GM18505 (cell line): ENCODE data around the gene KIZ.
"Not testable (repeated sequence)": the region's sequence is repeated elsewhere in the genome, so short reads cannot be mapped to it uniquely, and the experiment has no call there.

Source experiments
- ATAC-seq: cut with Tn5 transposase; IDR thresholded peaks from one replicate; pipeline ENCODE4 v1.9.1; 2021; ENCODE audit not compliant: unreplicated experiment
- POLR2A ChIP-seq: IDR thresholded peaks from 4 replicates; pipeline ENCODE4 v1.6.1; 2011; ENCODE audit warnings: borderline replicate concordance; ENCODE audit not compliant: insufficient read depth, insufficient read length; ENCODE audit errors: extremely low read depth

The KIZ gene

DNA sequence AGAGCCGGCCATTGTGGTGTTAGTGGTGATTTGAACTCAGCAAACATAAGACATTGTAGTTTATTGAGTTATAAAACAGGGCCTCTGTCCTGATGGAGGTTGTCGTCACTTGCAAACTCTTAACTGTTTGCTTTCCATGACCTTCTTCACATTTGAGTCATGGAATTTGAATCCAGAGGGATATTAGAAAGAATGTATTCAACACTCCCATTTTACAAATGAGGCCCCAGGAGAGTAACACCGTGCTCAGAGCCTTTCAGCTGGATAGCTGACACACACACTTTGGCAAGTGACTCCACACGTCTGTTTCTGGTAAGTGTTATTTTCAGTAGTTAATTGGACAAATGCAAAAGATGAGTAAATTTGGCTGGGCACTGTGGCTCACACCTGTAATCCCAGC, 104.8 kb downstream of the KIZ start:
- no peak for ATAC-seq

DNA sequence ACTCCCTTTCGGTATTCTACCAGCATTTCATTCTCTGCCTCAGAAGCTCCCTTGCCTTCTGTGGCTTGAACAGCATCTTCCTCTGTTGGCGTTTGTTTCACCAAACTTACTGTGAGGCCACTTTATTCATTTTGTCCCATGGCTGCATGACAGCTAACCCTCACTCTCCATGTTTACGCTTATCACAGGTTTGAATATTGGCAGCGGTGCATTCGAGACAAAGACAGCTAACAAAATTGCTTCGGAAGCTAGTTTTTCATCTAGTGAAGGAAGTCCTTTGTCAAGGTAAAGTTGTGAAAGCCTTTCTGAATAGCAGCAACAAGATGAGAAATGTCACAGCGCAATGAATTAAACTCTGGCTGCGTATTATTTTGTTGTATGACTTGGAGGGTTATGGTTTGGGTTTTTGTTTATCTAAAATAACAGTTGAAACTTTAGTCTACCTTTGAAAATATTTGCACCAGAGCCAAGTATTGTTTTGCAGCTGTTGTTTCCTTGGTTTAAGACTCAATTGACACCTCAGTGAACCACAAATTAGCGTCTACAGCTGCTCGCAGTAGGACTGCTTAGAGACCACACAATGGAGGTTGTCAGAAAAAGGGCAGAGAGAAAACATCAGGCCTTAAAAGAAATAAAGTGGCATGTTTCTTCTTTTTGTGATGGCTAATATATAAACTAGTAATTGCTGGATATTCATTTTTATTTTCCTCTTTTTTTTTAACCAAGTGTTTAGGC, 106.8 kb downstream of the KIZ start:
- ATAC-seq: no peak

More for the DNA sequence above, 104.8 kb downstream of the KIZ start:
- no peak for TF ChIP-seq POLR2A

DNA sequence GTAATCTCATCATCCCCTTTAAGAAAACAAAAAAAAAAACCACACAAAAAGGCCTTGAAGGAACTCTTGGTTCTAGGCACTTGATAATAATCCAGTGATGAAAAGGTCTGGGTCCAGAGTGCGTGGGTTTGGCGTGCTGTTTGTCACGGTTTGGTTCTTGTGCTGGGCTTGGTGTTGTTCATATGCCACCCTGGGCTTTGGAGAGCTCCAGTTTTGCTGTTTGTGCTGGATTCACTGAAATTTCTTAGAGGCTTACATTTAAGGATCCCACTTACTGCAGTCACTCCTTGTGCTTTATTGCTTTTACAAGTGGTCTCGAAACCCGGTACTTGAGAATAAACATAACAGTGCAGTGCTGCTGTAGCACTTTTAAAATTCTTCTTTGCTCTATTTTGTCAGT, 108.4 kb downstream of the KIZ start:
- no peak for ATAC-seq
- TF ChIP-seq POLR2A: no peak

More for the DNA sequence above, 106.8 kb downstream of the KIZ start:
- TF ChIP-seq POLR2A: no peak

DNA sequence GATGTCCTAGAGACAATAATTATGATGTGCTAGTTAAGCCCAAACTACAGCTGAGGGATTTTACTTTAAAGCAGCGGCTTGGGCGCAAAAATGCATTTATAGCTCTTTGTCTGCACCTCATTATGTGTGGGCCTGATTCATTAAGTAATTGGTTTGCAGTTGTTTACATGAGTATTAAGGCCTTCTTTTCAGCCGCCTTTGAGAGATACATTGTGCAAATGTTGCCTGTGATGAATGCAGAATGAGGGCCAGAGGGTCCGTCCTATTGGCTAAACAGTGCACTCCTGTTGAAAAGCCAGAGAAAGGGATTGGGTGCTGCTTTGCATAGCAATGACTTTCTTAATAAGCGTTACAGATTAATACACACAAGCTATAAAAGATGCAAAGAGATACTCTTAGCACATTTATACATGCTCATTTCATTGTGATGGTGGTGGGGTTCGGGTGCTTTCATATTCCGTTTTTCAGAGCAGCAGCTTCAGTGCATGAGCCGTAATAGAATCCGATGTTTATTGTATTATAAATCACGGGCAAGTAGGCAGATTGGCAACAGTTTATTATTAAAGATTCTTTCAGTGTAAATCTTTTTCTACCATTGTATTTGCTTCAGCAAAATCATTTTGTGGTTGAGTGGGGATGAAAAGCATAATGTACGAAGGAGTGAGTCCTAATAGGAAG, 109.1 kb downstream of the KIZ start:
- ATAC-seq: no peak
- TF ChIP-seq POLR2A: no peak

DNA sequence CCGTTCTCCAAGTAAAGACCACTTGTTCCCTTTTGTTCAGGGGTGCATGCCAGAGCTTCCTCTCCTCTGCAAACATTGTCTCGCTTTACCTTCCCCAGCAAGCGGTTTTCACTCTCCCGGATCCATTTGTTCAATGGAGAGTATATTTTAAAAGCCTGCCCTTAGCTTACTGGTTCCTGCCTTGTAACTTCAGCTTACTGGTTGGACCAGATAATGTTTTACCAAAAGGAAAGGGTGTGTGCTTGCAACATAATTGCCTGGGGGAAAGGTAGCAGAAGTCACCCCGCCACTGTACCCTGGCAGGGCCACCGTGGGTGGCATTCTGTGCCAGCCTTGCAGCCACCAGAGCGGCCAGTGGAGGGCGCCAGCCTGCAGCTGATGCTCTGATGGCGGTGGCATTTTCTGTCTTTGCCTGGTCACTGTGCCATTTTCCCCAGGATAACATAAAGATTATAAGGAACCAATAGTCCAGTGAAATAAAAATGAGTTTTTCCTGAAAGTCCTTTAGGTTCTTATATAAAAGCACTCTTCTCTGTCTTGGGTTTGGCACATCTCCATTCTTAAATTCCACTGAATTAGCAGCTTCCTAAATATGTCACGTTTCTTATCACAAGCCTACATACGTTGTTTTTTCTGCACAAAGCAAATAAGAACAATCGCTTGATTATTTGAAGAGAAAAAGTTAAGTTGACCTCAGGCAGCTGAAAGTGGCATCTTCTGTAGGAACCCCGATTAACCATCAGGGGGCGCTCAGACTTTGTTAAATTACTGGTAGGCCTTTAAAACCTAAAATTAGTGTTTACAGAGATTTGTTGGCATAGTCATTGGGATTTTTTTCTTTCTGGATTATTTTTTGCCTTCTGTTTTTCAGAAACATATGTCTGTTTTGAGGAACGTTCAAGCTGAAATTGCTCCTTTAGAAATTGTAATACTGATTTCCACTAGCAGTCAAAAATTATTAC, 109.9 kb downstream of the KIZ start:
- ATAC-seq: peak; percentile 55
- no peak for TF ChIP-seq POLR2A

DNA sequence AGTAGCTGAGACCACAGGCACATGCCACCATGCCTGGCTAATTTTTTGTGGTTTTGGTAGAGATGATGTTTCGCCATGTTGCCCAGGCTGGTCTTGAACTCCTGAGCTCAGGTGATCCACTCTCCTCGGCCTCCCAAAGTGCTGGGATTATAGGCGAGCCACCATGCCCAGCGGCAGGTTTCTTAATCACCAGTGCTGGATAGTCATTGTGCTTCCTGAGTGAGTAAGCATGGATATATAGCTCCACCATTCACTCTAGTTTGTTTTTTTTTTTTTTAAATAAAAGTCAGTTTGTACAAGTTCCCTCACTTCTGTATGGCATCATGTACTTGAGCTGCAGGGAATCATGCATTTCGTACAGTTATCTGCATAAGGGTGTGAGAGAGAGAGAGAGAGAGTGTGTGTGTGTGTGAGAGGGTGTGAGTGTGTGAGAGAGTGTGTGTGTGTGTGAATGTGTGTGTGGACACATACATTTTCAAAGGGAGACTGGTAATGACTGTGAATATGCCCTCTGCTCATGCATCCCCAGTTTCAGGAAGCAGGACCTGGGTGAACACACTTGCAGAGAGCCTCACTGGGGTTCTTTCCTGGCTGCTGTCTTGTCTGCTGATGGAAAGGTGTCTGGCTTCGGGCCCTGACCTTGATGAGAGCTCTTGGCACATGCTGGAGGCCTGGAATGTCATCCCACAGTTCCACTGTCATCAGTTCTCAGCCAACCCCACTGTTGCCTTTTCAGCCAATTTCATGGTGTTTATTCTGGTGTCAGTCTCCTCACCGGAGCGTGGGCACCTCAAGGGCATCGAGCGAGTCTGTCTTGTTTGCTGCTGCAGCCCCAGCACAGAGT, 112.3 kb downstream of the KIZ start:
- ATAC-seq: no peak
- no peak for TF ChIP-seq POLR2A

DNA sequence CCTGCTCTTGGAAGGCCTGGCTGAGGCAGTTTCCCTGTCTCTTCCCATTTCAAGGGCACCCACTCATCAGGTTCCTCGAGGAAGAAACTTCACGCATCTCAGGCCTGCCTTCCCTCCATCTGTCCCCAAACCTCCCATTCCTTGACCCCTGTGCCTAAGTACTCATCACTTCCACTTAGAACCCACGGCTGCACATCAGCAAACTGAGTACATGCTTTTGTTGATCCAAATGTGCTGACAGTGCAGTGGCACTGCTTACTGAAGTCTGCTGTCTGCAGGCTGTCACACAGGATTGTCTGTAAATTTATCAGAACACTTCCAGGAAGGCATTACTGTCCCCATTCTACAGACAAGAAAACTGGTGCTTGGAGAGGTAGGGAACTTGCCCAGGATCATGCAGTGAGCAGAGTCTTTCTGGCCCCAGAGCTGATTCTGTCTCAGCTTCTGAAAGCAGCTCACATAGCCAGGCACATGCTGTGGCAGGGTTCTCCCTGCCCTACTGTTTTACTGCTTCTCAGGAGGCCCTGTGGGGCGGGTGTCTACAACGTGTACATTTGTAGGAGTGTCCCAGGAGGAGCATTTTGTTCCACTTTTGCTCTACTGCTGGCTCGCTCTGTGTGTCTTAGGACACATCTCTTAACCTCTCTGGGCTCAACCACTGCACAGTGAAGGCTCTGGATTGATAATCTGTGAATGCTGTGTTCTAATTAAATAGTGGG, 113.1 kb downstream of the KIZ start:
- ATAC-seq: no peak
- no peak for TF ChIP-seq POLR2A

DNA sequence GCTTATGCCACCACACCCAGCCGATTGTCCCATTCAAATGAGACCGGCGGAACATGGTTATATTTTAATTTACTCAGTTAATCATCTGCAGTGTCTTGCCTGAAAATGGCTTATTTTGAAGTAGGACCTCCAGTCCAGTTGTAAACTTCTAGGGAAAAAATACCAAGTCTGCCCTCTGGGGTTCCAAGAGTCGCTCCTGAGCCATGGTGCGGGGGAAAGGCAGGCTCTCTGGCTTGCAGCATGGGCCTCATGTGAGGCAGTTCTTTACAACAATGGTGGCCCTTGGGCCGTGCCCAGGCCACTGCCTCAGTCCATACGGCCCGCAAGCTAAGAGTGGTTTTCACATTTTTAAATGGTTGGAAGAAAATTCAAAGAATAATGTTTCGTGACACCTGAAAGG, 114.5 kb downstream of the KIZ start:
- ATAC-seq: no peak
- TF ChIP-seq POLR2A: no peak

DNA sequence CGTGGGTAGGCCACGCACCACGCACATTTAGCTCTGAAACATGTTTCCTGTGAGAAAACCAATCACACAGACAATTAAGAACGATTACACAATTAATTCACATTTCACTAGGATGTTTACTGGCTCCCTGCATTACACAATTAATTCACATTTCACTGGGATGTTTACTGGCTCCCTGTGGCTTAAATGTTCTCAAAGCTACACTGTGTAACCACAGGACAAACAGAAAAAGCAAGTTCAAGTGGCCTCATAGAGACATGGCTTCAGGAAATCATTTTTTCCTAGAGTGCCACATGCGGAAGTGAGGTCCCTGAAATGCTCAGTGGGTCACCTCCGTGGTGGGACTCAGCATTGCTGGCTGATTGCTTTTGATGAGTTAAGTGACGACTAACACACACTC, 115.5 kb downstream of the KIZ start:
- TF ChIP-seq POLR2A: no peak
- no peak for ATAC-seq

DNA sequence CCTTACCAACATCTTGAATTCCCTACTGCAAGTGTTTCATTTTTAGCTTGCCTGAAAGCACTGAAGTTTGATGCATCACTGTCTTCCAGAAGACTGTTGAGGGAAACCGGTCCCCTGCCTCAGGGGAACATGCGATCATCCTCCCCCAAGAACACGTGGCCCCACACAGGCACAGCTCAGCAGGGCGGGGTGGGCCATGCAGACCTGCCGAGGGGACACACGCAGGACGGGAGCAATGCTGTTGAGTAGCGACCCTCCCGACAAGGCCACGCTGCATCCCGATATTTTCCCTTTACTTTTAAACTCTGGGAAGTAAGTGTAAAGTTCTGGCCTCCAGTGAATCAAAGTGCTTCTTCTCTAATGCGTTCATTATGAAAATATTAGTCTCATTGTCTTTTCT, 117.9 kb downstream of the KIZ start:
- ATAC-seq: no peak

DNA sequence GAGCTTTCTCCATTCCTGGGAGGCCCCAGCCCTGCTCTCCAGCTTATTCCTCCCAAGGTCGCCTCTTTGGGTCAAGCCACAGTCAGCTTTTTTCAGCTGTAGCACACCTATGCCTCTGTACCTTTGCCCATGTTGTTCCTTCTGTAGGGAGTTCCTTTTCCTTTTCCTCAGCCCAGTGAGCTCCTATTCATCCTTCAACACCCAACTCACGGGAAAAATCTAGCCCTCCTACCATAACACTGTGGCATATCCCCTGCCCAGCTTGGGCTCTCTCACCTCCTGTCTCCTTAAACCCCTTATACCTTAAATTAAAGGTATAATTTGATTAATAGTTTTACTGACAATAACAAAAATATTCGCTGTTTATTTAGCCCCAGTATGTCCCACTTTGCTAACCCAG, 118.9 kb downstream of the KIZ start:
- ATAC-seq: no peak
- no peak for TF ChIP-seq POLR2A

More for the DNA sequence above, 117.9 kb downstream of the KIZ start:
- no peak for TF ChIP-seq POLR2A

DNA sequence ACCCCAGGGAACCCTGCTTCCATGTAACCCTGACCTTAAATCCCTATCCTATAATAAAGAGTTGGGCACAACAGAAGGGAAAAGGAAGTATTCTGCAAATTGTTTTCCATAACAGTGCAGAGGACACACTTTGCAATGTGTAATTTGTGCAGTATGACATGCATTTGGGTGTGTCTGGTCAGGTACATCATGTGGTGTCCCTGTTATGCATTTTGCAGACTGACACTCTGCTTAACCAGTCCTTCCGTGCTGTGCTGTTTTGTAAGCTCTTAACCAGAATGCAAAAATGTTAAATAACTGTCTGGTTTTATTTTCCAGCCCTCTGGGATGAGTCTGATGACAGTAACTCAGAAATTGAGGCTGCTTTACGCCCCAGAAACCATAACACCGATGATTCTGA, 120.3 kb downstream of the KIZ start:
- TF ChIP-seq POLR2A: no peak
- no peak for ATAC-seq

DNA sequence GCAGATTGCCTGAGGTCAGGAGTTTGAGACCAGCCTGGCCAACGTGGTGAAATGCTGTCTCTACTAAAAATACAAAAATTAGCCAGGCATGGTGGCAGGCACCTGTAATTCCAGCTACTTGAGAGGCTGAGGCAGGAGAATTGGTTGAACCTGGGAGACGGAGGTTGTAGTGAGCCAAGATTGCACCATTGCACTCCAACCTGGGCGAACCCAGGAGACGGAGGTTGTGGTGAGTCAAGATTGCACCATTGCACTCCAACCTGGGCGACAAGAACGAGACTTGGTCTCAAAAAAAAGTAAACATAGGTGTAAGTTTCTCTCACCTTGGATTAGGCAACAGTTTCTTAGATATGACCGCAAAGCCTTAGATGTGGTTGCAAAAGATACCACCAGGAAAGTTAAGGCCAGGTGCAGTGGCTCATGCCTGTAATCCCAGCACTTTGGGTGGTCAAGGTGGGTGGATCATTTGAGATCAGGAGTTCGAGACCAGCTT, 121.8 kb downstream of the KIZ start:
- not testable (repeated sequence) for ATAC-seq
